ENCODE results near the gene BMPER.

The BMPER gene

GRCh38 chr7:34191771-34192479 lies 286.6 kb downstream of the BMPER start:
- no peak for DNase-seq (ENCODE audit: low read depth)
- TF ChIP-seq, protein P1, sequence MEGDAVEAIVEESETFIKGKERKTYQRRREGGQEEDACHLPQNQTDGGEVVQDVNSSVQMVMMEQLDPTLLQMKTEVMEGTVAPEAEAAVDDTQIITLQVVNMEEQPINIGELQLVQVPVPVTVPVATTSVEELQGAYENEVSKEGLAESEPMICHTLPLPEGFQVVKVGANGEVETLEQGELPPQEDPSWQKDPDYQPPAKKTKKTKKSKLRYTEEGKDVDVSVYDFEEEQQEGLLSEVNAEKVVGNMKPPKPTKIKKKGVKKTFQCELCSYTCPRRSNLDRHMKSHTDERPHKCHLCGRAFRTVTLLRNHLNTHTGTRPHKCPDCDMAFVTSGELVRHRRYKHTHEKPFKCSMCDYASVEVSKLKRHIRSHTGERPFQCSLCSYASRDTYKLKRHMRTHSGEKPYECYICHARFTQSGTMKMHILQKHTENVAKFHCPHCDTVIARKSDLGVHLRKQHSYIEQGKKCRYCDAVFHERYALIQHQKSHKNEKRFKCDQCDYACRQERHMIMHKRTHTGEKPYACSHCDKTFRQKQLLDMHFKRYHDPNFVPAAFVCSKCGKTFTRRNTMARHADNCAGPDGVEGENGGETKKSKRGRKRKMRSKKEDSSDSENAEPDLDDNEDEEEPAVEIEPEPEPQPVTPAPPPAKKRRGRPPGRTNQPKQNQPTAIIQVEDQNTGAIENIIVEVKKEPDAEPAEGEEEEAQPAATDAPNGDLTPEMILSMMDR (IDR thresholded peaks at IDR 0.05; ENCODE audit: insufficient read depth, low read depth, low read length, missing control alignments), result no peak
- no peak overlapping the region for H3K4me3 ChIP-seq (ENCODE audit: low read length)

- DNase-seq (ENCODE audit: low read depth), result no peak
- no peak overlapping the region for H3K4me3 ChIP-seq (ENCODE audit: low read length)
- TF ChIP-seq, protein P1 (IDR thresholded peaks at IDR 0.05; ENCODE audit: insufficient read depth, low read depth, low read length, missing control alignments), result no peak
Observed at GRCh38 chr7:34192906-34193305, 287.6 kb downstream of the BMPER start.

DNA sequence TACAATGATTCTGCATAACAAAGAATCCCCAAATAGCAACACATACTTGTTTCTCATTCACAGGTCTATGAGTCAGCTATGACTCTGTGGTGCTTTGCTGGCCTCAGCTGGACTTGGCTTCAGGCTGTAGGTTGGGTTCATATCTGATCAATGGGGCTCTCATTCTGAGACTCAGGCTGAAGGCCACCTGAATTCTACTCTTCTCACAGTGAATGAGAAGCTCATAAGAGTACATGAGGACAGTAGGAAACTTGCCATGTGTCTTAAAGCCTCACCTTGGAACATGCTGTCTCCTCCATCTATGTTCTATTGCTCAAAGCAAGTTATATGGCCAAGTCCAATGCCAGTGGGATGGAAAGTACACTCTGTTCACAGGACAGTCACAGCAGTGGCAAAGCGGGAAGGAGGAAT lies 292.9 kb downstream of the BMPER start:
- TF ChIP-seq, protein P1 (IDR thresholded peaks at IDR 0.05; ENCODE audit: insufficient read depth, low read depth, low read length, missing control alignments), result no peak
- peak; percentile 22 for DNase-seq (ENCODE audit: low read depth)

More for the DNA sequence above, 292.9 kb downstream of the BMPER start:
- no peak overlapping the region for H3K4me3 ChIP-seq (ENCODE audit: low read length)
